T-cell (primary cell): ENCODE data around the gene SLC16A13. TPM values are rescaled to one million over a fixed set of nuclear protein-coding genes. Genes with fewer than 3 reads are reported as not detected.
A peak's percentile ranks its signal among the peaks of the same experiment; 100 is the strongest.

ENCODE experiments used
- ATAC-seq, 4 experiments: fragments of 200-7000 bp in 3 of 4; fragments of 150-1000 bp in 1 of 4; cut with Tn5 transposase; replicated peaks in 1 of 4; 1 replicate in 3 of 4; 2 replicates in 1 of 4; pipeline ENCODE4 v1.10.0; 2021; ENCODE audit warnings: moderate library complexity in 3 of 4, mild to moderate bottlenecking in 2 of 4, moderate number of reproducible peaks in 1 of 4
- CTCF ChIA-PET, 2 donors: fragments of 300-600 bp; sonication (Branson Sonifier 250); formaldehyde crosslinking; loops; one replicate each; lab custom pipeline; 2022; ENCODE audit warnings: antibody characterized with exemption in 2 of 2; lab: Charles Lee
- POLR2A ChIA-PET, 2 donors: fragments of 300-600 bp; sonication (Branson Sonifier 250); formaldehyde crosslinking; loops; one replicate each; lab custom pipeline; 2022; ENCODE audit warnings: antibody characterized with exemption in 2 of 2; lab: Charles Lee
- DNase-seq, 35 experiments: peaks; one replicate each; pipeline versions ENCODE4 v3.0.0 to v3.0.0-alpha.2; 2013 to 2023
- H3K27ac ChIP-seq: one replicate; pipeline ENCODE4 v1.5.1; 2013; ENCODE audit warnings: low read length
- H3K27me3 ChIP-seq, 2 experiments: replicated peaks in 1 of 2; 1 replicate in 1 of 2; 2 replicates in 1 of 2; pipeline versions ENCODE4 v1.6.1 to v1.7.0; 2013; ENCODE audit warnings: low read length in 1 of 2, mixed read lengths in 1 of 2; ENCODE audit not compliant: control insufficient read depth in 2 of 2, insufficient read depth in 2 of 2; ENCODE audit errors: extremely low read depth in 1 of 2
- H3K36me3 ChIP-seq, 2 donors: 1 replicate in 1 of 2; 2 replicates in 1 of 2; pipeline versions ENCODE4 v1.6.1 to v1.7.0; 2013; ENCODE audit warnings: low read length in 1 of 2; ENCODE audit not compliant: control insufficient read depth in 2 of 2, insufficient read depth in 1 of 2; ENCODE audit errors: extremely low read depth in 1 of 2
- H3K4me1 ChIP-seq, 2 experiments: 1 replicate in 1 of 2; 2 replicates in 1 of 2; pipeline versions ENCODE4 v1.6.1 to v1.7.0; 2013; ENCODE audit warnings: low read length in 2 of 2, mixed read lengths in 1 of 2; ENCODE audit not compliant: insufficient read depth in 2 of 2, control insufficient read depth in 1 of 2; ENCODE audit errors: extremely low read depth in 1 of 2
- H3K4me3 ChIP-seq, 2 donors: 1 replicate in 1 of 2; 2 replicates in 1 of 2; pipeline versions ENCODE4 v1.5.1 to v1.7.0; 2013; ENCODE audit warnings: mild to moderate bottlenecking in 2 of 2, low read length in 1 of 2, moderate library complexity in 1 of 2; ENCODE audit not compliant: control insufficient read depth in 1 of 2; ENCODE audit errors: extremely low read depth in 1 of 2
- H3K9me3 ChIP-seq: 2 replicates; pipeline ENCODE4 v1.7.0; 2013
- H3K27ac Mint-ChIP-seq, 2 donors: one replicate each; pipeline ENCODE4 v1.8.0; 2020 to 2021; ENCODE audit warnings: mild to moderate bottlenecking in 2 of 2, mixed read lengths in 2 of 2
- H3K27me3 Mint-ChIP-seq, 2 donors: one replicate each; pipeline ENCODE4 v1.8.0; 2021 to 2022; ENCODE audit warnings: mixed read lengths in 2 of 2
- H3K36me3 Mint-ChIP-seq: one replicate; pipeline ENCODE4 v1.8.0; 2021; ENCODE audit warnings: mixed read lengths
- H3K4me1 Mint-ChIP-seq, 3 donors: one replicate each; pipeline ENCODE4 v1.8.0; 2020 to 2022; ENCODE audit warnings: mixed read lengths in 3 of 3, mild to moderate bottlenecking in 1 of 3
- H3K4me3 Mint-ChIP-seq, 3 donors: one replicate each; pipeline ENCODE4 v1.8.0; 2020 to 2022; ENCODE audit warnings: mild to moderate bottlenecking in 3 of 3, mixed read lengths in 3 of 3, moderate library complexity in 3 of 3
- H3K9me3 Mint-ChIP-seq, 3 donors: one replicate each; pipeline ENCODE4 v1.8.0; 2020 to 2022; ENCODE audit warnings: mixed read lengths in 3 of 3
- WGBS: methylation state at CpG from one replicate; pipeline ENCODE4 v1.1.5; 2013; ENCODE audit warnings: missing lambda C conversion rate; ENCODE audit not compliant: insufficient coverage; 5-methylcytosine and 5-hydroxymethylcytosine counted together
- total RNA-seq, 35 experiments: library from RNA in 6 of 35; stranded (reverse) in 6 of 35; fragments of 120-200 nt in 1 of 35; gene quantifications; one replicate each; pipeline versions ENCODE4 v1.2.1 to v1.2.4 and lab custom pipeline; 2013 to 2026

The SLC16A13 gene
- total RNA-seq, 5 donors from 2014 or later (not counting 1 experiment from before 2014, with no cell fraction given): 3.8 to 17.6 (median 15.4) TPM

DNA sequence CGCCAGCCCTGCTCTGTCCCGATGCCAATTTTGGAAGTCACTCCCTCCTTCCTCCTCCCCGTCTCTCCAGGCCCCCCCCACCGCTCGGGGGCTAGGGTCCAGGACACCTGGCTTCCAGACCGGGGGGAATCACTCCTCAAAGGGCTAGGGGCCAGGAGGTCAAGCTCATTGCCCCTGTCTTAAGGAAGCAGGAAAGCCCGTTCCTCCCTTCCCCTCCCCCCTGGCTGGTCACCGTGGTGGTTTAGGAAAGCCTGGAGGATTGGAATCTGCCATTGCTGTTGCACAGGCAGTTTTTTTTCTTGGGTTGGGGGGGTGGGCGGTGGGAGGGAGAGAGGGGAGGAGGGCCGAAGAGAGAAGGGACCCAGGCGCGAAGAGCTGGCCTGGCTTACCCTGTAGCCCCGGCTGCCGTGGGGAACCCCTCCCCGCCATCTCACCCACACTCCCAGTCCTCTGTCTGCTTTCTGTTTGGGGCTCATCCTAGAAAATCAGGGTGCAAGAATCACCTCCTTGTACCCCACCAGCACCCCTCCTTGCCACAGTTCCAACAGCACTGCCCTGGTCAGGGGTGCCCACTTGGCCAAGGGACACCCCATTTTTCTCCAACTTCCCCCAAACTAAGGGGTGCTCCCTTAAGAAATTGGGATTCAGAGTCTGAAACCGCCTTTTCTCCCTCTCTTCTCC is 15.8 kb upstream of the SLC16A13 start:
- ATAC-seq (no peak), DNase-seq (no peak)
- H3K4me1 ChIP-seq: peaks cover 14 to 67% of the 10 kb centered on the region in 2 experiments
- H3K27me3 ChIP-seq: peaks cover 0 to 18% of the 10 kb centered on the region in 2 experiments
- no peak overlapping the region for H3K4me3 Mint-ChIP-seq
- H3K4me1 Mint-ChIP-seq: peaks cover 58 to 72% (median 62%) of the 10 kb centered on the region in 3 donors
- H3K27ac ChIP-seq: no peak overlapping the region
- POLR2A ChIA-PET: interaction anchor here (0.6 to 1.5 kb wide), 4 partner anchors 14 to 161 kb away, joined by 3 to 6 read pairs (median 4); partner anchors contain the start of gene SLC16A13 (in 1 of the 2)
- WGBS: 80% methylated on average over 6 of the region's 16 CpGs
- no peak overlapping the region for H3K4me3 ChIP-seq
- H3K9me3 Mint-ChIP-seq: no peaks in the 10 kb centered on the region
- peaks cover 0 to 12% of the 10 kb centered on the region in 2 donors for H3K36me3 ChIP-seq
- H3K9me3 ChIP-seq: no peaks in the 10 kb centered on the region
- H3K36me3 Mint-ChIP-seq: peaks cover 3% of the 10 kb centered on the region
- CTCF ChIA-PET: interaction anchor here (0.6 to 3.4 kb wide), 3 partner anchors 15 to 109 kb away, joined by 7 to 26 read pairs (median 9); no protein-coding TSS in a partner anchor
- no peak overlapping the region for H3K27ac Mint-ChIP-seq
- no peaks in the 10 kb centered on the region for H3K27me3 Mint-ChIP-seq

DNA sequence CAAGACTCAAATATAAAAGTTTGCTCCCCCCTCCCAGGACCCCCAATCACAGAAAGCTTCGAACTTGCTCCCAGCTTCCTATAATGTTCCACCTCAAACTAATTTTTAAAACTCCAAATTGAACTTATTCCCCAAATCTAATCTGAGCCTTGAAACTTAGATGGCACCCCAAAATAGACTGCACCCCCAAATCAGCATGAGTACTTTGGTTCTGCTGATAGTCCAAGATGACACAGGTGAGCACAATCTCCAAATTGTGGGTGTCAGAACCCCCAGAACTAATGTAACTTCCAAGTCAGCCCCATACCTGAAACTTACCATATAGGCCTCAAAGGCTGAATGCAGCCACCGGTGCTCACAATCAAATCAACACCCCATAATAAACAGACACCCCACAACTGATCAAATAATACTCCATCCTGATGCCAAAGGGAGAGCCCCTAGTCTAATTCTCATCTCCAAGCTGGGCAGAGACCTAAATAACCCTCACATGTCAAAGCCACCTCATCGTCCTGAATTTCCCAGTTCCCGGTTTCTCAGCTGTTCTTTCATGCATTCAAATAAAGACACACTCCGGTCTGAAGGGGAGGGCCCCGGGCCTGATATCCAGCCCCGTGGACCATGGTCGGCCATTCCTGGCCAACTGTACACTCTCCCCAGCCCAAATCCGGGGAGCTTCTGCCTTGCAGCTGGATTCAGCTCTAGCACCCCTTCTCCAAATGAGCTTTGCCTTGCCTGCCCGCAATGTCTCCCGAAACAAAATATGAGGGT is 14.7 kb upstream of the SLC16A13 start:
- H3K27me3 ChIP-seq: peaks cover 0 to 18% of the 10 kb centered on the region in 2 experiments
- peaks cover 0 to 12% of the 10 kb centered on the region in 2 donors for H3K36me3 ChIP-seq
- POLR2A ChIA-PET: interaction anchor here in 1 of 2 donors (1.5 kb wide), 1 partner anchor 15 kb away, joined by 6 read pairs; the partner anchor contains the start of gene SLC16A13
- H3K4me3 ChIP-seq: no peak overlapping the region
- H3K9me3 ChIP-seq: no peaks in the 10 kb centered on the region
- H3K27ac Mint-ChIP-seq: no peak overlapping the region
- peak overlapping the region; percentile 19 for H3K27ac ChIP-seq
- H3K27me3 Mint-ChIP-seq: no peaks in the 10 kb centered on the region
- no peaks in the 10 kb centered on the region for H3K9me3 Mint-ChIP-seq
- CTCF ChIA-PET: interaction anchor here (0.6 to 3.4 kb wide), 15 partner anchors 9 to 177 kb away, joined by 3 to 26 read pairs (median 5); partner anchors contain the start of gene SLC16A13 (in 1 of the 2)
- H3K4me1 ChIP-seq: peaks cover 10 to 56% of the 10 kb centered on the region in 2 experiments
- no peak for DNase-seq
- ATAC-seq: no peak
- H3K4me3 Mint-ChIP-seq: peak overlapping the region in 1 of 3 donors; percentile 83
- H3K36me3 Mint-ChIP-seq: peaks cover 3% of the 10 kb centered on the region
- 77% methylated on average over 9 of the region's 11 CpGs for WGBS
- H3K4me1 Mint-ChIP-seq: peaks cover 47 to 61% (median 51%) of the 10 kb centered on the region in 3 donors

- peaks cover 0 to 18% of the 10 kb centered on the region in 2 experiments for H3K27me3 ChIP-seq
- no peaks in the 10 kb centered on the region for H3K9me3 ChIP-seq
- DNase-seq: peak in 34 of 35 experiments; percentile 45 to 88 (median 65)
These were observed 13.6 kb upstream of the SLC16A13 start for GRCh38 chr17:7021993-7022778.

DNA sequence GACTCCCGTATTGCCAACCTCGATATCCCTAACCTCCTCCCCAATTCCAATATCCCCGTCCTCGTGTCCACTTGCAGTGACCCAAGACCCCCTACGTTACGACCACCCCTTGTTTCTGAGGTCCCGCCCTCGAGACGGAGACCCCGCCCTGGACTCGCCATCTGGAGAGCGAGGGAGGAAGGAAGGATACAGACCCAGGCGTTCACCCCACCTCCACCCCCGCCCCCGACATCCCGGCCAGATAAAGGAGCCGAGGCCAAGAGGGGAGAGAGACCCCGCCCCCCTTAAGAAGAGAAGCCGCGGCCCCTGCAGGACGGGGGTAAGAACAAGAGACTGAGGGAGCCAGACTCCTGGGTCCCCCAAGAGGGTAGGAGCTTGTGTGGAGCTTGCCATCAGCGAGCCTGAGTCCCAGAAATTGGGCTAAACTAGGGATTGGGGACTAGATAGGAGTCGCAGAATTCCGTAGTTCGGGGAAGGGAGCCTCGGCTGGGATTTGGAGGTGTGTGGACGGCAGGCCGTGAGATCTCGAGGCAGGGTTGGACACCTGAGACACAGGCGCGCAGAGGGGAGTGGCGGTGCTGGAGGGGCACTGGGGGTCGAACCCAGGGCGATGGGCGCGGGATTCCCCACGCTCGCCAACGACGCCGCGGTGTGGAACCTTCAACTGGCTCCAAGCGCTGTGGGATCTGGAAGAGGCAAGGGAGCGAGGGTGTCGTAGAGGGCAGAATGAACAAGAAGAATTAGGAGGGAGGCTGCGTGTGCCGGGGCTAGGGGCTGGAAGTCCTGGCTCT is 12.8 kb upstream of the SLC16A13 start, which contains the start of gene BCL6B:
Gene BCL6B (plus strand): TSS at position 270 of the 791 bp plus-strand sequence. CDS start 622 bp downstream, outside the sequence.
- H3K4me1 Mint-ChIP-seq: peaks cover 30 to 42% (median 38%) of the 10 kb centered on the region in 3 donors
- H3K4me3 ChIP-seq: peak within 1 kb of the TSS; percentile 43 to 68
- H3K9me3 ChIP-seq: no peaks in the 10 kb centered on the region
- POLR2A ChIA-PET: no interaction called here
- peaks cover 0 to 18% of the 10 kb centered on the region in 2 experiments for H3K27me3 ChIP-seq
- H3K27ac Mint-ChIP-seq: peak within 1 kb of the TSS; percentile 52 to 66
- peak within 1 kb of the TSS; percentile 19 for H3K27ac ChIP-seq
- no peaks in the 10 kb centered on the region for H3K36me3 ChIP-seq
- 35% methylated on average over 31 of the region's 47 CpGs for WGBS
- H3K36me3 Mint-ChIP-seq: no peaks in the 10 kb centered on the region
- CTCF ChIA-PET: interaction anchor here (0.6 to 3.4 kb wide), 5 partner anchors 11 to 112 kb away, joined by 3 to 26 read pairs (median 8); no protein-coding TSS in a partner anchor
- DNase-seq (peak in 3 of 35 experiments; percentile 14 to 28 (median 16)), ATAC-seq (no peak)
- H3K27me3 Mint-ChIP-seq: no peaks in the 10 kb centered on the region
- peak within 1 kb of the TSS; percentile 55 to 83 (median 57) for H3K4me3 Mint-ChIP-seq
- H3K4me1 ChIP-seq: peaks cover 6 to 37% of the 10 kb centered on the region in 2 experiments
- no peaks in the 10 kb centered on the region for H3K9me3 Mint-ChIP-seq

More at GRCh38 chr17:7021993-7022778, 13.6 kb upstream of the SLC16A13 start:
- H3K4me3 Mint-ChIP-seq: peak overlapping the region; percentile 21 to 83 (median 49)
- CTCF ChIA-PET: interaction anchor here (0.6 to 3.4 kb wide), 16 partner anchors 8 to 178 kb away, joined by 3 to 26 read pairs (median 4); partner anchors contain the start of gene SLC16A13 (in 1 of the 2)
- under 1% methylated on average over 32 of the region's 53 CpGs for WGBS
- POLR2A ChIA-PET: no interaction called here
- ATAC-seq: peak; percentile 57 to 85 (median 80)
- peaks cover 38 to 50% (median 45%) of the 10 kb centered on the region in 3 donors for H3K4me1 Mint-ChIP-seq
- H3K36me3 Mint-ChIP-seq: no peaks in the 10 kb centered on the region
- H3K9me3 Mint-ChIP-seq: no peaks in the 10 kb centered on the region
- H3K27ac ChIP-seq: peak overlapping the region; percentile 19
- H3K36me3 ChIP-seq: peaks cover 0 to 4% of the 10 kb centered on the region in 2 donors
- H3K4me1 ChIP-seq: peaks cover 10 to 45% of the 10 kb centered on the region in 2 experiments
- H3K27ac Mint-ChIP-seq: peak overlapping the region in 1 of 2 donors; percentile 24
- peak overlapping the region; percentile 35 to 43 for H3K4me3 ChIP-seq
- H3K27me3 Mint-ChIP-seq: no peaks in the 10 kb centered on the region
